GM18505 (cell line): Measurements from ENCODE around the gene B3GALT5.

Experiments
- ATAC-seq: cut with Tn5 transposase; IDR thresholded peaks from one replicate; pipeline ENCODE4 v1.9.1; 2021; ENCODE audit not compliant: unreplicated experiment
- POLR2A ChIP-seq: IDR thresholded peaks from 4 replicates; pipeline ENCODE4 v1.6.1; 2011; ENCODE audit warnings: borderline replicate concordance; ENCODE audit not compliant: insufficient read depth, insufficient read length; ENCODE audit errors: extremely low read depth

B3GALT5 gene

DNA sequence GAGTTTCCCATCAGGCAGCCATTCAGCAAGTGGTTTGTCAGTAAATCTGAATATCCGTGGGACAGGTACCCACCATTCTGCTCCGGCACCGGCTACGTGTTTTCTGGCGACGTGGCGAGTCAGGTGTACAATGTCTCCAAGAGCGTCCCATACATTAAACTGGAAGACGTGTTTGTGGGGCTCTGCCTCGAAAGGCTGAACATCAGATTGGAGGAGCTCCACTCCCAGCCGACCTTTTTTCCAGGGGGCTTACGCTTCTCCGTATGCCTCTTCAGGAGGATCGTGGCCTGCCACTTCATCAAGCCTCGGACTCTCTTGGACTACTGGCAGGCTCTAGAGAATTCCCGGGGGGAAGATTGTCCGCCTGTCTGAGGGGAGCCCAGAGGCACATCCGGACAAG is 48.4 kb downstream of the B3GALT5 start:
- ATAC-seq = no peak
- no peak for TF ChIP-seq POLR2A

DNA sequence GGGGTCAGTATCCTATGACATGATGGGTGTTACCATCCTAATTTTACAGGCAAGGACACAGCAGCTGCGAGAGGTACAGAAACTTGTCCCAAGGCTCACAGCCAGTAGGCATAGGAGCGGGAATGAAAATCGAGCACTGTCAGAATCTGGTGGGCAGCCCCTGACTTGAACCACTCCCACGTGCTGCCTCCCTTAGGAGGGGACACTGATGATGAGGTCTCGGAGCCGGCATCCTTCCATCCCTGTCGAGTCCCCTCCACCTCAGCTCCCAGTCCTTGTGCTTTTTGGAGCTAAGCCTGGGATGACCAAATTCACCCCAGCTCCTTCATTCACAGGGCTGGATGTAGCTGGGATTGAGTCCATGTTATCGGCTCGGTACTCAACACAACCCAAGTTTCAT is 49.0 kb downstream of the B3GALT5 start:
- TF ChIP-seq POLR2A = no peak

DNA sequence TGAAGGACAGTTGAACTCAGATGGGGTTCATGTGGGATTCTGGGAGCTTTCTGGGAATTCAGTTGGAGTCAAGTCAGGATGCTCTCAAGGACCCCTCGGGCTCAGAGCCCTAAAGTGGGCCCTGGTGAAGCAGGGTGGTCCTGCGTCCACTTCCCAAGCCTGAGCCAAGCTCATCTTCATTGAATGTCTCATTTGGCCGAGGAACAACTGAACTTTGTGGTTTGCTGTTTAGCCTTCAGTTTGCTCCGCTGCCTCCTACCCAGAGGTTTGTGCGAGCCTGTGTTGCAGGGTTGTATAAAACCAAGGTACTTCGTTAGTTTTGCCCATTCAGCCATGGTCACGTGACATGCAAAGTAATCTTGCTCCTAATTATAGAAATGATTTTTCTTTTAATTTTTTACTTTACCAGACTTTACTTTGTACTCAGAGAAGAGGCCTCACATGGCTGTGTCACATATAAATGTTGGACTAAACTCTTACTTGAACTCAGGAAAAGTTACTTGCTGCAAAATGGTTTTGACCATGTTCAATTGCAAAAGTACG is 49.7 kb downstream of the B3GALT5 start:
- no peak for TF ChIP-seq POLR2A
- no peak for ATAC-seq

More for the DNA sequence above, 49.0 kb downstream of the B3GALT5 start:
- ATAC-seq = no peak

DNA sequence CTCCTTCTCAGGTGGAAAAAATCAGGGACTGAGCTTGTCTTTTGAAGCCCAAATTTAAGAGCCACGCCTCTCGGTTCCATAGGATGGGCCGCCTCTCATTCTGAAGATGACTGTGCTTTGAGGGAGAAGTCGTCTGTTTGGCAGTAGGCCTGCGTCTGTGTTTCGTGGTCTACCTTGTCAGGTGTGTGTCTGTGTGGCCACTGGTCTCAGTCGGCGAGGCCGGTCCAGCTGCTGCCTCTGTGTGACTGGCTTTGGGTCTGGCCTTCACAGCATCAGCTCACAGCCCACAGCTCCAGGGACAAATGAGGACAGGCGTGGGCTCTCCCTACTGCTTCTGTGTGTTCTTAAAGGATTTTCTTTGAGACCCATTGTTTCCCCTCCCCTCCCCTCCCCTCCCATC is 50.3 kb downstream of the B3GALT5 start:
- no peak for ATAC-seq
- no peak for TF ChIP-seq POLR2A

DNA sequence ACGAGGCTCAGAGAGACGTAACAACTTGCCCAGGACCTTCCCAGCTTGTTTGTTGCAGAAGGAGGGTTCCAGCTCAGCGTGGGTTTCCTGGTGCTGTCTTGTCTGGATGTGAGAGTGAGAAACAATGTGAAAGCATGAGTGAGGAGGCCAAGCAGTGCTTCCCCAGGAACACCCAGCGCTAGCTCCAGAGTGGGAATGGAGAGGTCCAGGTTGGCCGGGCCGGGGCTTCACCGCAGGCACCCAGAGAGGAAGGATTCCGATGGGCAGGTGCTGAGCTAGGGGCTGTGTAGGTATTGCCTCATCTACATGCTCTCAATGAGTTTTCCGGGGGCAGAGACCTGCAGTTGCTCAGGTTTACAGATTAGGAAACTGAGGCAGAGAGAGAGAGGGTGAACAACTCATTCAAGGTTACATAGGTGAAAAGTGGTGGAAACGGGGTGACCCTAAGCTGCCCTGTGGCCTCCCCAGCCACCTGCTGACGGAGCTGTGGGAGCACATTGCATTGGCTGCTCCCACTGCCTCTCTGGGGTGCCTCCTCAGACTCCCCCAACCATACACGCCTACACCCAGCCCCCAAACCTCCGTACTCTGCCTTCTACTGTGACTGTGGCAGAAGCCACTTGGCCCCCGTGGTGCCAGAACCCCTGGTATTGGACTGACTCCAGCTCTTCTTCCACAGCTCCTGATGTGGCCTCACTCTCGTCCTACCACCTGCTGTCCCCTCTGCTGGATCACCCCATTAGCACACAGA is 51.2 kb downstream of the B3GALT5 start:
- no peak for ATAC-seq
- TF ChIP-seq POLR2A = no peak

DNA sequence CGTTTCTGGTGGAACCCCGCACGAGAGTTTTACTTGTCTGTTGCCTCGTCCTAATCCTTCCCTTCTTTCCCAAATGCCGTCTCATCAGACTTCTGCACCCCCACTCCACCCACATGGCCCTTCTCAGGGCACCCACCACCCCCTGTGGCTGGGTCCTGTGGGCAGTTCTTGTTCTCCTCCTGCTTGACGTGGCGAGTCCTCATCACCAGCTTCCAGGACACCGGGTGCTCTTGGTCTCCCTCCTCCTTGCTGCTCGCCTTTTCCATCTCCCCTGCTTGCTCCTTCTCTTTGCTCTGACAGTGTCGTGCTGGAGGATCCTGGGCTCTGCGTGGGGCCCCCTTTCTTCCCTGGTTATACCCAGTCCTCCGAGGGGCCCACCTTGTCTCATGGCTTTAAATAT is 51.8 kb downstream of the B3GALT5 start:
- no peak for TF ChIP-seq POLR2A
- ATAC-seq = no peak

DNA sequence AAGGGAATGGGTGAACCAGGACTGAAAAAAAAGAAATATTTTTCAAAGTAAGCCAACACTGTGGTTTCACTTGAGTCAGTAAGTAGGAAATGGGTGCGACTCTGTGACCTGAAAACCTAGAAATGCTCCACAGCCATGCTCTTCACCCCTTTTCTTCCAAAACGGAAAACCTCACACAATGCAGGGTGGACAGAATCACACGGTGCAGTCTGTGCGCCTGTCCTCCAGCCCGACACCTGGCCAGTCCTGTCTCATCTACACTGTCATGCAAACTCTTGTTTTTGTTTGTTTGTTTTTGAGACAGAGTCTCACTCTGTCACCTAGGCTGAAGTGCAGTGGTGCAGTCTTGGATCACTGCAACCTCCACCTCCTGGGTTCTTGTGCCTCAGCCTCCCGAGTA is 53.3 kb downstream of the B3GALT5 start:
- TF ChIP-seq POLR2A = no peak
- ATAC-seq = no peak

DNA sequence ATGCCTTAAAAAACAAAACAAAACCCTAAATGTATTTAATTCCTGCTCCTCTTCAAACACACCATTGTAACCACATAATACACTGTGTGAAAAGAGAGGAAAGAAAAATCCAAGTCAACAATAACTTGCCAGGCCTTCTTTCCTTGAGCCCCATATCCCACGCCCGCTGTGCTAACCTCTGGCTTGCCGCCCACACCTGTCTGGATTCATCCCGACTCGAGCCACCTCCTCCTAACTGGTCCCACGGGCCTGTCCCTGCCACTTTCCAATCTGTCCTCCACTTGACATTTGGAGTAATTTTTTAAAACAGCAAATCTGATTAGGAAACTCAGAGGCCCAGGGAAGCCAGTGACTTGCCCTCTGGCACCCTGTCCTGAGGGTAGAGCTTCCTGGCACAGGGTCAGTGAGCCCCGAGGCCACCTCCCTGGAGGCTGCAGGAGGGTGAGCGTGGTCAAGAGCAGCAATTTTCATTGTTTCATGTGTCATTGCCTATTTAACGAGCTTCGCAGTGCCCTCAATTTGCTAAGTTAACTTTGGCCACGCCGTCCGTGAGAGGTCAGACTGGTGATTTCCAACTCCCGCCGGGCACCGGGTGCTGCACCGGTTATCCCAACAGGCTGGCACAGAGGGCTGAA is 54.1 kb downstream of the B3GALT5 start:
- ATAC-seq = no peak
- no peak for TF ChIP-seq POLR2A

DNA sequence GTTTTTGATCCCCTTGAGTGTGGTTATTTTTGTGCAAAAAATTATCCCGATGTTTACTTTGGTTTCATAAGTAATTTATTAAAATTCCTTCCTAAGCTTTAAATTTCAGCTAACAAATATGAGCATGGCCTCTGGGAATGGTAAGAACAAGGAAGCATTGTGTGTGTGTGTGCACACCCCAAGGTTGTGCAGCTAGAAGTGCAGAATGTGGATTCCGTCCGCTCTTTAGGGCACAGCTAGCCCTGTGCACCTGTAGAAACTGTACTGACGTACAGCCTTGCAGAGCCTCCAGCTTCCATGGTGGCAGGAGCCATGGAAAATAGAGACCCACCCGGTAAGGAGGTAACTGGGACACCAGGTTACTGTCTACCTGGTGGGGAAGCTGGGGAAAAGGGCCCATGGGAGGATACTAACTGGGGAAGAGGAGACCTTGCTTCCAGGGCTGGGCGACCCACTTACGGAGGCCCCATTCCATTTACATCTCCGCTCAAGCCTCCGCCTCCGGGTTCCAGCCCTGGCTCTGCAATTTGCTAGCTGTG is 54.7 kb downstream of the B3GALT5 start:
- ATAC-seq = no peak

DNA sequence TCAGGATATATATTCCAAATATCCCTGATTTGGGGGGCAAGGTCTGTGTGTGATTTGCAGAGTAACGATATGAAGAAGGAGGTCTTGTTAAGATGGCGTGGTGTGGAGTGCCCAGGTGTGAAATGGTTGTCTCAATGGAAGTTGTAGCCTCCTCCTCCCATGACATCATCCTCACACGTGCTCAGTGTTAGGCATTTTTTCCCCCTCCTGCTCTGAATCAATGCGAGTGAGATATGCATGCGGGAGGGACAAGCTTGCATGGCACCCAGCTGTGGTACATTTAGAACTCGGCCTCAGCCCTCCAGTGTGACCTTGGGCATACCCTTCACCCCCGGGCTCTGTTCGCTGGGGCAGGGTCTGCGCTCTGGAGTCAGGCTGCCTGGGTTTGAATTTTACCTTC is 55.6 kb downstream of the B3GALT5 start:
- no peak for TF ChIP-seq POLR2A
- ATAC-seq = no peak

More for the DNA sequence above, 54.7 kb downstream of the B3GALT5 start:
- no peak for TF ChIP-seq POLR2A

DNA sequence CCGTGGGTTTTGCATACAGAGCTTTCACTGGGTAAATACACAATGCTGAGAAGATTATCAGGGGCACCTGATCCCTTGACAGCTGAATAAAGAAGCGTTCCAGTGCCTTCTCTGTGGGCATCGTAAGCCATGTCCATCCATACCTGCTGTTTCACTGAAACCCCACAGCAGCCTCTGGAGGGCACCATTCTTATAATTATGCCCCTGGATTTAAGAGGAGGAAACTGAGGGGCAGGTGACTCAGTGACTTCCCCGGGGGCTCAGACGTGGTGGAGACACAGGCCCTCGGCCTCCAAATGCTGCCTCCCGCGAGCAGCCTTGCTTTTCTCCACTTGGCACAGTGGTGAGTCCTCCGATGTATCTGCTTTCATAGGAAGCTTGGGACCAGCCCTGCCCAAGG is 56.7 kb downstream of the B3GALT5 start:
- no peak for TF ChIP-seq POLR2A
- ATAC-seq = no peak

DNA sequence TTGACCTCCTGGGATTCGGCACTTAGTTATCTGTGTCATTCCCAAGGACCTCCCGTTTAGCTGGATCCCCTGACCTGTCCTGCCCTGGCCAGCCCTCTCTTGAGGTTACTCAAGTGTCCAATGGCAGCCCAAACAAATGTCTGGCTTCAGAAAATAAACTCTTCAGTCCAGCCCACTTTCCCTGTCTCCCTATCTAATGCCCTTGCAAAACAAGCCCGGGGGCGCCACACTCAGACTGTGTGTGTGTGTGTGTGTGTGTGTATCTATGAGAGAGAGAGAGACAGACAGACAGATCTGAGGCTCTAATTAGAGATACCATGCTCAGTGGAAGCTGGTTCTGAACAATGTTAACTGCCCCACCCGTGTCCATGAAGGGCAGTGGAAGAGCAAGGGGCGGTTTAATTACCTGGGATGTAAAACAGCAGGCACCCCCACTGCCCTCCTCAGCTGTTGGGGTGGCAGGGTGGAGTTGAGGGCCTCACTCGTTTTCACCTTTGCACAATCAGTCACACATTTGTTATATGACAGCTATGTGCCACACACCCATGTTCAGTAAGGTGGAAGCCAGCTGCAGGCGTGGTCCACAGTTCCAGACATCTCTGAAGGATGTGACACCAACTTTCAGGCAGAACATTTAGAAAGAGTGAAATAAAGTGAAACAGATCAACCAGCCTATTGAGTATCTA is 57.4 kb downstream of the B3GALT5 start:
- no peak for TF ChIP-seq POLR2A
- no peak for ATAC-seq

DNA sequence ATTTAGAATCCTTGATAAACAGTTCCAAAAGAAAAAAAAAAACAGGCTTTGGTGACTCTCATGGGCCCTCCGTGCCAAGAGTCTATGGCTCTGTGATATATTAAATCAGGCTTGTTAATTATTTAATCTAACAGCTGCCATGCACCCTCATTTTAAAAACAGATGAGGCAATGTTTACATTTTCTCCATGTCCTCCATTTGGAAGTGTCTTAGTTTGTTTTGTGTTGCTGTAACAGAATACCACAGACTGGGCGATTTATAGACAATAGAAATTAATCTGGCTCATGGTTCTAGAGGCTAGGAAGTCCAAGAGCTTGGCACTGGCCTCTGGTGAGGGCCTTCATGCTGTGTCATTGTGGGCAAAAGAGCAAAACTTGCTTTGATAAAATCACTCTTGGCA is 58.0 kb downstream of the B3GALT5 start:
- no peak for ATAC-seq
- TF ChIP-seq POLR2A = no peak

DNA sequence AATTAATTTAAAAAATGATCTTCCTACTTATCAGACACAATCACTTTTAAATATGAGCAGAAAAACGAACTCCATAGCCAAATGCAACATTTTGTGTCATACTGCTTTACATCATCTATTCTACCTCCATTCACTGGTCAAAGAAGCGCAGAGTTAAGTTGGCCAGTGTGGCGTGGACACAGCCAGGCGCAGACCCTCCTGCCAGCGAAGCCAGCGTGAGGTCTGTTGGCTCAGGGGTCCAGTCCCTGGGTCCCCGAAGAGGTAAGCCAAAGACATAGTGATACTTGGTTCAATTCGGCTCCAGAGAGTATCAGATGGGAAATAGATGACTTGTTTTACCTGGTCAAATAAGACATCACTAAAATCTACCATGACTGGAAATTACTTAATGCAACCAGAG is 59.2 kb downstream of the B3GALT5 start:
- no peak for TF ChIP-seq POLR2A
- ATAC-seq = no peak

DNA sequence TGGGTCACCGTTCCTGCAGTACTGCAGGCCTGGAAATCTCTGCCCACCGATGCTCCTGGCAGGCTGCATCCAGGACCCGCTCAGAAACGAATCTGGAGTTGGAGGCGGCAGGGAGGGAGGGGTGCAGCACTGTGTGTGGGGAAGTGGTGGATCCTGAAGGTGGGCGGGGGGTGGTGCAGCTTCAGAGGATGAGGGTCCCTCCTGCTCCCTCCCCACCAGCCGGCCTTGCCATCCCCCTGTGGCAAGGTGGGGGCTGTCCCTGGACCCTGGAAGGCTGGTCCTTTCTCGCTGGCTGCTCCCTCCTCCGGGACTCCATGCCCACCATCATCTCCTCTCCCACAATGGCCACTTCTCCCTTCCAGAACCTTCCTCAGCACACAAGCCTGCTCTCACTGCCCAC is 60.4 kb downstream of the B3GALT5 start:
- TF ChIP-seq POLR2A = no peak

More for the DNA sequence above, 60.4 kb downstream of the B3GALT5 start:
- ATAC-seq = no peak
